ENCODE results near the gene RAB11FIP4. TPM values are rescaled to one million over a fixed set of nuclear protein-coding genes. Genes with fewer than 3 reads are reported as not detected.

RAB11FIP4 gene
- total and polyA plus RNA-seq, 7 experiments from 2014 or later = 16.1 to 82.4 (median 55.1) TPM

DNA sequence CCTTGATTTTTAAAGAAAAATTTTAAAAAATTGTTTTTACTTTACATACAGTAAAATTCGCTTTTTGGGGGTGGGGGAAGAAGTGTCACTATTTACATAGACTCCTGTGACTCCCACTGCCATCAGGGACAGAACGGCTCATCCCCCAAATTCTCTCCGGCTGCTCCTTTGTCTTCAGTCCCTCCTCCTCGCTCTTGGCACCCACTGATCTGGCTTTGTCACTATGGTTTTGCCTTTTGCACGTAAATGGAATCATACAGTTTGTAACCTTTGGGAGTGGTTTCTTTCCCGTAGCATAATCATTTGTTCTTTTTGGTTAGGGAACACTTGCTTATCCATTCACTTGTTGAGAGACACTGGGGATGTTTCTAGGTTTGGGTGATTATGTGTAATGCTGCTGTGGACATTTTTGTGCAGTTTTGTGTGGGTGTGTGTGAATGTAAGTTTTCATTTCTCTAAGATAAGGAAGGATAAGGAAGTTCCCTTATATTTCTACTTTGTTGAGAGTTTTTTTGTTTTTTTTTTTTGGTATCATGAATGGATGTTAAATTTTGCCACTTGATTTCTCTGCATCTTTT, 27.4 kb downstream of the RAB11FIP4 start:
- H3K36me3 ChIP-seq (ENCODE audit: control insufficient read depth in 2 of 3, insufficient read depth in 3 of 3, low read length in 3 of 3) = no peaks in the 10 kb centered on the region
- peaks cover 0 to 11% (median 3%) of the 10 kb centered on the region in 5 donors for H3K36me3 Mint-ChIP-seq
- no peak overlapping the region for H3K27ac Mint-ChIP-seq
- H3K4me3 Mint-ChIP-seq = no peak overlapping the region
- no peaks in the 10 kb centered on the region for H3K4me1 ChIP-seq (ENCODE audit: control insufficient read depth in 2 of 2, insufficient read depth in 2 of 2, low read length in 2 of 2)
- no peaks in the 10 kb centered on the region for H3K4me1 Mint-ChIP-seq
- H3K9me3 ChIP-seq (ENCODE audit: control insufficient read depth in 2 of 3, low read length in 3 of 3) = peaks cover 0 to 6% (median 0%) of the 10 kb centered on the region in 3 experiments
- CTCF ChIA-PET = no interaction called here
- no peak overlapping the region for H3K4me3 ChIP-seq (ENCODE audit: low read length)
- peaks cover 0 to 20% (median 10%) of the 10 kb centered on the region in 11 donors for H3K9me3 Mint-ChIP-seq
- no peak for DNase-seq
- POLR2A ChIA-PET = no interaction called here
- ATAC-seq = no peak
- peaks cover 0 to 12% (median 6%) of the 10 kb centered on the region in 5 donors for H3K27me3 Mint-ChIP-seq
- H3K27me3 ChIP-seq (ENCODE audit: control insufficient read depth in 2 of 2, insufficient read depth in 2 of 2, low read length in 2 of 2) = no peaks in the 10 kb centered on the region
- H3K27ac ChIP-seq (ENCODE audit: low read depth, low read length) = no peak overlapping the region
- intact Hi-C loops (cut with micrococcal nuclease) = no loop called here

DNA sequence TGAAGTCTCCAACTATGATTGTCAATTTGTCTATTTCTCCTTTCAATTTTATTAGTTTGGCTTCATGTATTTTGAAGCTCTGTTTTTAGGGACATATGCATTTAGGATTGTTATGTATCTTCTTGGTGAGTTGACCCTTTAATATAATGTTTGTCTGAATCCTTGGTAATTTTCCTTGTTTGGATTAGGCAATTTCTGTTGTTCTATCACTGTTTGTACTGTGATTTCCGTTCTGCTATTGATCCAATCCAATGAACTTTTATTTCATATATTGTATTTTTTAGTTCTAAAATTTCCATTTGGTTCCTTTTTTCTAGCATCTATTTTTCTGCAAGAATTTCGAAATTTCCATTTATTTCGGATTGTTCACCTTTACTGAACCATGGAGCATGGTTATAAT, 31.0 kb downstream of the RAB11FIP4 start:
- H3K4me3 Mint-ChIP-seq = no peak overlapping the region
- Histone ChIP-seq H3K4me1 (ENCODE audit: control insufficient read depth in 2 of 2, insufficient read depth in 2 of 2, low read length in 2 of 2) (no peaks in the 10 kb centered on the region), H3K4me3 (ENCODE audit: low read length) (no peak overlapping the region), H3K27me3 (ENCODE audit: control insufficient read depth in 2 of 2, insufficient read depth in 2 of 2, low read length in 2 of 2) (no peaks in the 10 kb centered on the region), H3K36me3 (ENCODE audit: control insufficient read depth in 2 of 3, insufficient read depth in 3 of 3, low read length in 3 of 3) (no peaks in the 10 kb centered on the region), H3K9me3 (ENCODE audit: control insufficient read depth in 2 of 3, low read length in 3 of 3) (peaks cover 0 to 6% (median 0%) of the 10 kb centered on the region in 3 experiments), H3K27ac (ENCODE audit: low read depth, low read length) (no peak overlapping the region)
- CTCF ChIA-PET = interaction anchor here (0.7 kb wide), 1 partner anchor 11 kb away, joined by 3 read pairs; no protein-coding TSS in a partner anchor
- H3K9me3 Mint-ChIP-seq = peaks cover 0 to 24% (median 10%) of the 10 kb centered on the region in 11 donors
- intact Hi-C loops (cut with micrococcal nuclease) = no loop called here
- H3K4me1 Mint-ChIP-seq = no peaks in the 10 kb centered on the region
- POLR2A ChIA-PET = no interaction called here
- H3K27ac Mint-ChIP-seq = no peak overlapping the region
- peaks cover 0 to 11% (median 4%) of the 10 kb centered on the region in 5 donors for H3K36me3 Mint-ChIP-seq
- ATAC-seq = no peak
- H3K27me3 Mint-ChIP-seq = peaks cover 0 to 15% (median 9%) of the 10 kb centered on the region in 5 donors
- DNase-seq = no peak

DNA sequence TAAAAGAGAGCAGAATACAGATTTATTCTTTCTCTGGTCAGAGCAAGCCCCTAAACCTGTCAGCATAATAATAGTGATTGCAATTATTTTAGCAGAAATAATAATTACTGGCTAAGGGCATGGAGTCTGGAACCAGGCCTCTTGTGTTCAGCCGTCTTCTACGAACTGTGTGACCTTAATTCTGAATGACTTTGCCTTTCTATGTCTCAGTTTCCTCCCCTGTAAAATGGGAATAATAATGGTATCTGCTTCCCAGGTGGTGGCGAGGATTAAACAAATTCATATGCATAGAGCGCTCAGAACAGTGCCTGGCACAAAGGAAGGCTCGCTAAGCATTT, 33.4 kb downstream of the RAB11FIP4 start:
- peaks cover 0 to 11% (median 4%) of the 10 kb centered on the region in 5 donors for H3K36me3 Mint-ChIP-seq
- DNase-seq (no peak), ATAC-seq (no peak)
- peaks cover 3 to 18% (median 17%) of the 10 kb centered on the region in 5 donors for H3K27me3 Mint-ChIP-seq
- Histone ChIP-seq H3K27ac (ENCODE audit: low read depth, low read length) (no peak overlapping the region), H3K36me3 (ENCODE audit: control insufficient read depth in 2 of 3, insufficient read depth in 3 of 3, low read length in 3 of 3) (no peaks in the 10 kb centered on the region), H3K27me3 (ENCODE audit: control insufficient read depth in 2 of 2, insufficient read depth in 2 of 2, low read length in 2 of 2) (no peaks in the 10 kb centered on the region), H3K4me3 (ENCODE audit: low read length) (no peak overlapping the region), H3K9me3 (ENCODE audit: control insufficient read depth in 2 of 3, low read length in 3 of 3) (peaks cover 0 to 6% (median 0%) of the 10 kb centered on the region in 3 experiments), H3K4me1 (ENCODE audit: control insufficient read depth in 2 of 2, insufficient read depth in 2 of 2, low read length in 2 of 2) (no peaks in the 10 kb centered on the region)
- POLR2A ChIA-PET = no interaction called here
- H3K27ac Mint-ChIP-seq = no peak overlapping the region
- no peak overlapping the region for H3K4me3 Mint-ChIP-seq
- no peaks in the 10 kb centered on the region for H3K4me1 Mint-ChIP-seq
- intact Hi-C loops (cut with micrococcal nuclease) = no loop called here
- CTCF ChIA-PET = interaction anchor here (1.2 kb wide), 1 partner anchor 12 kb away, joined by 3 read pairs; no protein-coding TSS in a partner anchor
- peaks cover 0 to 24% (median 10%) of the 10 kb centered on the region in 11 donors for H3K9me3 Mint-ChIP-seq

DNA sequence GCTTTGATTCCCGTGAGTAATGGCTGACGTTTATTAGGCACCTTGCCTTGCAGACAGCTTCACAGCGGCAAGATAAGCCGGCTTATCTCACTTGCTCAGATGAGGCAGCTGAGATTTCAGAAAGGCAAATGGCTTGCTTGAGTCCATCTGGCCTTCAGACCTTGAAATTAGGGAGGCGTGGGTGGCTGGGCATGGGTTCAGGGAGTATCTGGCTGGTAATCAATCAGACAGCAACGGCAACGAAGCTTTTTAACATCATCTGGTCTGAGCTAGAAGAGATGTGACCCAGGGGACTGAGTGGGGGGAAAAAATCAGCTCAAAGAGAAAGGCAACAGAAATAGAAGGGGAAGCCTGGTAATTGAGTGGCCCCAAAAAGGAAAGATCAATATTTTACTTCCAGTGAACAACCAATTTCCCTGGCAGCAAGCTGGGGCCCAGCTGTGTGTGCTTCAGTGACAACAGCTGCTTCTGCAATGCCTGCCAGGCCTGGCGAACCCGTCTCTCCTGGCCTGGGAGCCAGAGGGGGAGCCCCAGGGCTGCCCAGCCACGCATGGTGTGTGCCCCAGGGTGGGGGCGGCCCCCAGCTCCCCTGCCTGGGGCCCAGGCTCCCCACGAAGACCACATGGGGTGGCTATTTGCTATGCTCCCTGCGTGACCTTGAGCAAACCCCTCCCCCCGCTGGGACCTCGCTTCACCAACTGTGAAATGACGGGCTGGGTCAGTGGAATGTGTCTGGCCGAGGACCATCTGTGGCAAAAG, 34.0 kb downstream of the RAB11FIP4 start:
- intact Hi-C loops (cut with micrococcal nuclease) = no loop called here
- Mint-ChIP-seq H3K27ac (no peak overlapping the region), H3K4me1 (peaks cover 0 to under 1% (median 0%) of the 10 kb centered on the region in 7 donors), H3K4me3 (no peak overlapping the region), H3K36me3 (peaks cover 0 to 11% (median 4%) of the 10 kb centered on the region in 5 donors), H3K27me3 (peaks cover 5 to 21% (median 19%) of the 10 kb centered on the region in 5 donors), H3K9me3 (peaks cover 0 to 24% (median 10%) of the 10 kb centered on the region in 11 donors)
- POLR2A ChIA-PET = no interaction called here
- ATAC-seq (no peak), DNase-seq (no peak)
- no peaks in the 10 kb centered on the region for H3K27me3 ChIP-seq (ENCODE audit: control insufficient read depth in 2 of 2, insufficient read depth in 2 of 2, low read length in 2 of 2)
- H3K36me3 ChIP-seq (ENCODE audit: control insufficient read depth in 2 of 3, insufficient read depth in 3 of 3, low read length in 3 of 3) = no peaks in the 10 kb centered on the region
- CTCF ChIA-PET = interaction anchor here (1.2 kb wide), 1 partner anchor 12 kb away, joined by 3 read pairs; no protein-coding TSS in a partner anchor
- peaks cover 0 to 6% (median 0%) of the 10 kb centered on the region in 3 experiments for H3K9me3 ChIP-seq (ENCODE audit: control insufficient read depth in 2 of 3, low read length in 3 of 3)
- no peaks in the 10 kb centered on the region for H3K4me1 ChIP-seq (ENCODE audit: control insufficient read depth in 2 of 2, insufficient read depth in 2 of 2, low read length in 2 of 2)
- H3K27ac ChIP-seq (ENCODE audit: low read depth, low read length) = no peak overlapping the region
- no peak overlapping the region for H3K4me3 ChIP-seq (ENCODE audit: low read length)

DNA sequence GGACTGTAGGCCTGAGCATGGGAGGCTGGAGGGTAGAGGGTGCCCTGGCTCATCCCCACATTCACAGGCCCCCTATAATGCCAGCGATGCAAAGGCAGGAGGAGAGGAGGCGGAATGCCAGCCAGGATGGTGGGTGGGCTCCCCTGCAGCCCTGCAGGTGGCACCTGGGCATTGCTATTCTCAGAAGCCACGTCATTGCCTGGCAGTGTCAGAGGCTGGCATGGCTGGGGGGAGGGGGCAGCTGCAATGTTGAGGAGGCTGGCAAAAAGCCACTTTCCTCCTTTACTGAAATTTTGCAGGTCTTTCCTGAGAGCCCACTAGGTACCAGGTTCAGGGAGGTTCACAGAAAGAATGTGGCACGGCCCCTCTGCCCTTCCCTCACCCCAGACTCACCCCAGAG, 36.2 kb downstream of the RAB11FIP4 start:
- no peaks in the 10 kb centered on the region for H3K36me3 ChIP-seq (ENCODE audit: control insufficient read depth in 2 of 3, insufficient read depth in 3 of 3, low read length in 3 of 3)
- Mint-ChIP-seq H3K4me3 (no peak overlapping the region), H3K27me3 (peaks cover 5 to 26% (median 20%) of the 10 kb centered on the region in 5 donors), H3K27ac (no peak overlapping the region), H3K9me3 (peaks cover 0 to 16% (median 5%) of the 10 kb centered on the region in 11 donors), H3K4me1 (peaks cover 0 to 7% (median 2%) of the 10 kb centered on the region in 7 donors), H3K36me3 (peaks cover 0 to 8% (median 4%) of the 10 kb centered on the region in 5 donors)
- CTCF ChIA-PET = no interaction called here
- ATAC-seq (no peak), DNase-seq (no peak)
- no peak overlapping the region for H3K27ac ChIP-seq (ENCODE audit: low read depth, low read length)
- no peaks in the 10 kb centered on the region for H3K27me3 ChIP-seq (ENCODE audit: control insufficient read depth in 2 of 2, insufficient read depth in 2 of 2, low read length in 2 of 2)
- no peak overlapping the region for H3K4me3 ChIP-seq (ENCODE audit: low read length)
- H3K9me3 ChIP-seq (ENCODE audit: control insufficient read depth in 2 of 3, low read length in 3 of 3) = peaks cover 0 to 6% (median 0%) of the 10 kb centered on the region in 3 experiments
- H3K4me1 ChIP-seq (ENCODE audit: control insufficient read depth in 2 of 2, insufficient read depth in 2 of 2, low read length in 2 of 2) = peaks cover under 1 to 3% of the 10 kb centered on the region in 2 donors
- intact Hi-C loops (cut with micrococcal nuclease) = no loop called here
- POLR2A ChIA-PET = no interaction called here

DNA sequence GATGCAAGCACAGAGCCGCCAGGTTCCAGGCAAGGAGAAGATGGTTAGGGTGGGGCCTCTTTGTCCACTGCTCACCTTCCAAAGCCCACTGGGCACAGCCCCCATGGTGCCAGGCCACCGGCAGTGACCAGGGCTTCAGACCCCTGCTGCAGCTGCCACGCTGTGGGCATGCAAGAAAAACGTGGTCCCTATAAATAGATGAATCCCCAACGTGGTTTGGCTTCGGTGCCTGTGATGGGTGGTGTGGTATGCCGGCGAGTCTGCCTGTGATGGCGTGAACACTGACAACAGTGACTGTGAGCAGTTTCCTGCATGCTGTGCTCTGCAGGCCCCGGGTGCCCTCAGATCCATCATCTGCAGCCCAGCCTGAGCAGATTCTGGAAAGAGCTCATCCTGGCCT, 36.6 kb downstream of the RAB11FIP4 start:
- DNase-seq = no peak
- ATAC-seq = no peak
- Mint-ChIP-seq H3K4me3 (no peak overlapping the region), H3K27ac (no peak overlapping the region), H3K36me3 (peaks cover 0 to 5% (median 4%) of the 10 kb centered on the region in 5 donors), H3K4me1 (peaks cover 2 to 10% (median 6%) of the 10 kb centered on the region in 7 donors), H3K9me3 (peaks cover 0 to 12% (median 4%) of the 10 kb centered on the region in 11 donors), H3K27me3 (peaks cover 5 to 25% (median 19%) of the 10 kb centered on the region in 5 donors)
- no peak overlapping the region for H3K27ac ChIP-seq (ENCODE audit: low read depth, low read length)
- H3K9me3 ChIP-seq (ENCODE audit: control insufficient read depth in 2 of 3, low read length in 3 of 3) = peaks cover 0 to 5% (median 0%) of the 10 kb centered on the region in 3 experiments
- H3K36me3 ChIP-seq (ENCODE audit: control insufficient read depth in 2 of 3, insufficient read depth in 3 of 3, low read length in 3 of 3) = no peaks in the 10 kb centered on the region
- no peak overlapping the region for H3K4me3 ChIP-seq (ENCODE audit: low read length)
- no peaks in the 10 kb centered on the region for H3K27me3 ChIP-seq (ENCODE audit: control insufficient read depth in 2 of 2, insufficient read depth in 2 of 2, low read length in 2 of 2)
- CTCF ChIA-PET = no interaction called here
- intact Hi-C loops (cut with micrococcal nuclease) = no loop called here
- POLR2A ChIA-PET = no interaction called here
- peaks cover 4 to 7% of the 10 kb centered on the region in 2 donors for H3K4me1 ChIP-seq (ENCODE audit: control insufficient read depth in 2 of 2, insufficient read depth in 2 of 2, low read length in 2 of 2)
